Measurements from ENCODE around the gene NPHP3.
A peak's percentile ranks its signal among the peaks of the same experiment; 100 is the strongest.
"Not testable (repeated sequence)": the region's sequence is repeated elsewhere in the genome, so short reads cannot be mapped to it uniquely, and the experiment has no call there.

NPHP3 gene

DNA sequence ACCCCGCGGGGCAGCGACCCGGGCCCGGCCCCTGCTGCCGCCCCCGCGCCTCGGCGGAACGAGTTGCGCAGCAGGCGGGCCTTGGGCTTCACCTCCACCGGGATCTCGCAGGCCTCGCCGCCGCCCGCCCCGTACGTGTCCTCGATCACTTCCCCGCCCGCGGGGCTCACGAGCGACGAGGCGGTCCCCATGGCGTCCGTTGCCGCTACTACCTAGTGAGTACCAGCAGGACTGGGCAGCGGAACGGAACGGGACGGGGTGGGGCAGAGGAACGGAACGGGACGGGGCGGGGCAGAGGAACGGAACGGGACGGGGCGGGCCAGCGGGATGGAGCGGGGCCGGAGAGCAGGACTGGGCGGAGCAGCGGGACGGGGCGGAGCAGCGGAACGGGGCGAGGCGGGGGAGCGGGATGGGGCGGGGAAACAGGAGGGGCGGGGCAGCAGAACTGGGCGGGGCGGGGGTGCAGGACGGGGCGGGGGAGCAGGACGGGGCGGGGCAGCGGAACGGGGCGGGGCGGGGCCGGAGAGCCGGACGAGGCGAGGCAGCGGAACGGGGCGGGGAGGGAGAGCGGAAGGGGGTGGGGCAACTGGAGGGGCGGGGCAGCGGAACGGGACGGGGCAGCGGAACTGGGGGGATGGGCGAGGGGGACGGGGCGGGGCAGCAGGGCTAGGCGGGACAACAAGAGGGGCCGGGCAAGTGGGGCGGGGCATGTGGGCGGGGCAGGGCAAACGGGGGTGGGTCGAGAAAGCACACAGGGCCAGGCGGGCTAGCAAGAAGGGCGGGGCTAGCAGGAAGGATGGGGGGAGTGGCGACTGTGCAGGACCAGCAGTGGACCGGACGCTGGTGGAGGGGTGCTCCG lies at the start of gene NPHP3:
TSS of gene NPHP3 (minus strand) at position 245 of the 859 bp plus-strand sequence. CDS start at position 191, 54 bp downstream.
- Histone ChIP-seq H3K27me3 (ENCODE audit: control insufficient read depth, insufficient read depth, low read length) (no peaks in the 10 kb centered on the region), H3K4me3 (ENCODE audit: low read length) (peak within 1 kb of the TSS; percentile 68), H3K4me1 (ENCODE audit: control insufficient read depth, insufficient read depth, low read length) (peaks cover 8% of the 10 kb centered on the region), H3K9ac (ENCODE audit: low read length) (peak within 1 kb of the TSS; percentile 71), H3K36me3 (ENCODE audit: control insufficient read depth, insufficient read depth, low read length) (no peaks in the 10 kb centered on the region), H3K9me3 (ENCODE audit: control insufficient read depth, low read length) (no peaks in the 10 kb centered on the region)

- no peak overlapping the region for H3K4me3 ChIP-seq (ENCODE audit: low read length)
- no peak overlapping the region for H3K9ac ChIP-seq (ENCODE audit: low read length)
- H3K36me3 ChIP-seq (ENCODE audit: control insufficient read depth, insufficient read depth, low read length): no peaks in the 10 kb centered on the region
- no peaks in the 10 kb centered on the region for H3K4me1 ChIP-seq (ENCODE audit: control insufficient read depth, insufficient read depth, low read length)
- no peaks in the 10 kb centered on the region for H3K9me3 ChIP-seq (ENCODE audit: control insufficient read depth, low read length)
- no peaks in the 10 kb centered on the region for H3K27me3 ChIP-seq (ENCODE audit: control insufficient read depth, insufficient read depth, low read length)
These were observed 36.5 kb upstream of the NPHP3 start for GRCh38 chr3:132758740-132759139.

- H3K36me3 ChIP-seq (ENCODE audit: control insufficient read depth, insufficient read depth, low read length): no peaks in the 10 kb centered on the region
- H3K27me3 ChIP-seq (ENCODE audit: control insufficient read depth, insufficient read depth, low read length): no peaks in the 10 kb centered on the region
- H3K4me3 ChIP-seq (ENCODE audit: low read length): no peak overlapping the region
- H3K9ac ChIP-seq (ENCODE audit: low read length): no peak overlapping the region
- no peaks in the 10 kb centered on the region for H3K4me1 ChIP-seq (ENCODE audit: control insufficient read depth, insufficient read depth, low read length)
- H3K9me3 ChIP-seq (ENCODE audit: control insufficient read depth, low read length): no peaks in the 10 kb centered on the region
These were observed 34.0 kb upstream of the NPHP3 start for GRCh38 chr3:132756108-132756650.

GRCh38 chr3:132753946-132754345 lies 31.7 kb upstream of the NPHP3 start:
- Histone ChIP-seq H3K36me3 (ENCODE audit: control insufficient read depth, insufficient read depth, low read length) (no peaks in the 10 kb centered on the region), H3K4me3 (ENCODE audit: low read length) (no peak overlapping the region), H3K9ac (ENCODE audit: low read length) (no peak overlapping the region), H3K27me3 (ENCODE audit: control insufficient read depth, insufficient read depth, low read length) (no peaks in the 10 kb centered on the region), H3K4me1 (ENCODE audit: control insufficient read depth, insufficient read depth, low read length) (no peaks in the 10 kb centered on the region), H3K9me3 (ENCODE audit: control insufficient read depth, low read length) (no peaks in the 10 kb centered on the region)

DNA sequence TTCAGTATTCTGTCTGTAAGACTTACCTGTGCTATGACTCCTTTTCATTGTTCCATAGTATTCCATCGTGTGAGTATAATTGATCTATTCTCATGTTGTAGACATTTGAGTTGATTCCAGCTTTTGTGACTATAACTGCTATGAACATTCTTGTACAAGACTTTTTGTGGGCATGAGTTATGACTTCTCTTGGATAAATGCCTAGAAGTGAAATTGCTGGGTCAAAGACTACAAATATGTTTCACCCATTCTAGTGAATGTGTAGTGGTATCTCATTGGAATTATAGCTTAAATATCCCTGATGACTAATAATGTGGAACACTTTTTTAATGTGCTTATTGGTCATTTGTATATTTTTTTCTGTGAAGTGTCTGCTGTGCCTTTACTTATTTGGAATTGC lies 27.6 kb upstream of the NPHP3 start:
- no peaks in the 10 kb centered on the region for H3K36me3 ChIP-seq (ENCODE audit: control insufficient read depth, insufficient read depth, low read length)
- H3K4me3 ChIP-seq (ENCODE audit: low read length): no peak overlapping the region
- no peaks in the 10 kb centered on the region for H3K27me3 ChIP-seq (ENCODE audit: control insufficient read depth, insufficient read depth, low read length)
- H3K4me1 ChIP-seq (ENCODE audit: control insufficient read depth, insufficient read depth, low read length): peaks cover 4% of the 10 kb centered on the region
- H3K9me3 ChIP-seq (ENCODE audit: control insufficient read depth, low read length): no peaks in the 10 kb centered on the region
- no peak overlapping the region for H3K9ac ChIP-seq (ENCODE audit: low read length)

DNA sequence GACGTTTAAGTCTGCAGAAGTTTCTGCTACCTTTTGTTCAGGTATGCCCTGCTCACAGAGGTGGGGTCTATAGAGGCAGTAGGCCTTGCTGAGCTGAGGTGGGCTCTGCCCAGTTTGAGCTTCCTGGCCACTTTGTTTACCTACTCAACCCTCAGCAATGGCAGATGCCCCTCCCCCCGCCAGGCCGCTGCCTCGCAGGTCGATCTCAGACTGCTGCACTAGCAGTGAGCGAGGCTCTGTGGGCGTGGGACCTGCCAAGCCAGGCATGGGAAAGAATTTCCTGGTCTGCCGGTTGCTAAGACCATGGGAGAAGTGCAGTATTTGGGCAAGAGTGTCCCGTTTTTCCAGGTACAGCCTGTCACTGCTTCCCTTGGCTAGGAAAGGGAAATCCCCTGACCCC lies 24.5 kb upstream of the NPHP3 start:
- not testable (repeated sequence) for H3K36me3 ChIP-seq (ENCODE audit: control insufficient read depth, insufficient read depth, low read length); H3K9me3 ChIP-seq (ENCODE audit: control insufficient read depth, low read length); H3K27me3 ChIP-seq (ENCODE audit: control insufficient read depth, insufficient read depth, low read length)

GRCh38 chr3:132738314-132738713 lies 16.1 kb upstream of the NPHP3 start:
- H3K4me3 ChIP-seq (ENCODE audit: low read length): no peak overlapping the region
- no peaks in the 10 kb centered on the region for H3K9me3 ChIP-seq (ENCODE audit: control insufficient read depth, low read length)
- H3K36me3 ChIP-seq (ENCODE audit: control insufficient read depth, insufficient read depth, low read length): no peaks in the 10 kb centered on the region
- H3K9ac ChIP-seq (ENCODE audit: low read length): no peak overlapping the region
- H3K4me1 ChIP-seq (ENCODE audit: control insufficient read depth, insufficient read depth, low read length): no peaks in the 10 kb centered on the region
- H3K27me3 ChIP-seq (ENCODE audit: control insufficient read depth, insufficient read depth, low read length): no peaks in the 10 kb centered on the region

More for the DNA sequence above, 24.5 kb upstream of the NPHP3 start:
- H3K4me1 ChIP-seq (ENCODE audit: control insufficient read depth, insufficient read depth, low read length); H3K4me3 ChIP-seq (ENCODE audit: low read length); H3K9ac ChIP-seq (ENCODE audit: low read length): not testable (repeated sequence)

DNA sequence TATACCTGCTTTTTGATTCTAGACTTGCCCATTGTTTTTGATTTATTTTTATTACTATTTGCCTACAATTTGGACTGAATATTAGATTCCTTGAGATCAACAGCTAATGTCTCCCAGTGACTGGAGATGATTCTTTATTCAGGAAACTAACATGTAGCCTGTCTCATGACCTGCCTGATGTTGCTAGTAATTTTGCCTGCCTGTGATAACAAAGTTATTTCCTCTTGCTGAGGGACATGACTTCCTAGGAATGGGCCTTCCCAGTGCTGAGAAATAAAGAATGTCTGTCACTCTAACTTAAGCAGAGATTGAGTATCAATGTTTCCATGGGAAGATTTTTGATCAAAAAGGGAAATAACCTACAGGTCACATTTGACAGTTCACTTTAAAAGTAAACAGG lies 13.4 kb upstream of the NPHP3 start:
- H3K4me3 ChIP-seq (ENCODE audit: low read length): no peak overlapping the region
- no peaks in the 10 kb centered on the region for H3K27me3 ChIP-seq (ENCODE audit: control insufficient read depth, insufficient read depth, low read length)
- H3K9me3 ChIP-seq (ENCODE audit: control insufficient read depth, low read length): no peaks in the 10 kb centered on the region
- no peak overlapping the region for H3K9ac ChIP-seq (ENCODE audit: low read length)
- H3K4me1 ChIP-seq (ENCODE audit: control insufficient read depth, insufficient read depth, low read length): peaks cover 5% of the 10 kb centered on the region
- no peaks in the 10 kb centered on the region for H3K36me3 ChIP-seq (ENCODE audit: control insufficient read depth, insufficient read depth, low read length)

GRCh38 chr3:132730891-132731580 lies 8.8 kb upstream of the NPHP3 start:
- H3K9me3 ChIP-seq (ENCODE audit: control insufficient read depth, low read length): no peaks in the 10 kb centered on the region

DNA sequence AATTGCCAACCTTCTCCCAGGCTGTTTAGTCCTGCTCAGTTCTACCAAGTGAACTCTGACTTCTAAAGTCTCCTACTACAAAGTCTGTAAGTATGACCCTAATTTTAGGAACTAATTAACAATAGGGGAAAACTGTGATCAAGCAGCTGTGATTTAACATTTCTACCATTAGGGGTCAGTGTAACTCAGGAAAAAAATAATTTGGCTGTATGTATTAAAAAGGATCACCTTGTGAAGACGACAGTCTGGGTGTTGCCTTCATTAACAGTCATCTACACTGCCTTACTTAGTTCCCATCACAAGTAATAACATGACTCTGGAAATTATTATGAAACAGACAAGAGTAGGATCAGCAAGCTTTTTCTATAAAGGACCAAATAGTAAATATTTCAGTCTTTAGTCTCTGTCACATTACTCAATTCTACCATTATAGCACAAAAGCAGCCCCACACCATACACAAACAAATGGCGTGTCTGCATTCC lies 4.2 kb upstream of the NPHP3 start:
- no peaks in the 10 kb centered on the region for H3K36me3 ChIP-seq (ENCODE audit: control insufficient read depth, insufficient read depth, low read length)
- H3K27me3 ChIP-seq (ENCODE audit: control insufficient read depth, insufficient read depth, low read length): no peaks in the 10 kb centered on the region

More at GRCh38 chr3:132730891-132731580, 8.8 kb upstream of the NPHP3 start:
- Histone ChIP-seq H3K27me3 (ENCODE audit: control insufficient read depth, insufficient read depth, low read length) (no peaks in the 10 kb centered on the region), H3K36me3 (ENCODE audit: control insufficient read depth, insufficient read depth, low read length) (no peaks in the 10 kb centered on the region), H3K4me1 (ENCODE audit: control insufficient read depth, insufficient read depth, low read length) (peaks cover 5% of the 10 kb centered on the region), H3K9ac (ENCODE audit: low read length) (no peak overlapping the region), H3K4me3 (ENCODE audit: low read length) (no peak overlapping the region)

GRCh38 chr3:132723024-132723950 lies 1.1 kb upstream of the NPHP3 start:
- Histone ChIP-seq H3K9ac (ENCODE audit: low read length) (peak overlapping the region; percentile 56), H3K27me3 (ENCODE audit: control insufficient read depth, insufficient read depth, low read length) (no peaks in the 10 kb centered on the region), H3K4me3 (ENCODE audit: low read length) (peak overlapping the region; percentile 64), H3K4me1 (ENCODE audit: control insufficient read depth, insufficient read depth, low read length) (peaks cover 8% of the 10 kb centered on the region), H3K36me3 (ENCODE audit: control insufficient read depth, insufficient read depth, low read length) (no peaks in the 10 kb centered on the region), H3K9me3 (ENCODE audit: control insufficient read depth, low read length) (no peaks in the 10 kb centered on the region)

More for the DNA sequence above, 4.2 kb upstream of the NPHP3 start:
- no peak overlapping the region for H3K9ac ChIP-seq (ENCODE audit: low read length)
- no peaks in the 10 kb centered on the region for H3K9me3 ChIP-seq (ENCODE audit: control insufficient read depth, low read length)
- H3K4me1 ChIP-seq (ENCODE audit: control insufficient read depth, insufficient read depth, low read length): peaks cover 5% of the 10 kb centered on the region
- no peak overlapping the region for H3K4me3 ChIP-seq (ENCODE audit: low read length)

Measured in mucosa of stomach (tissue), 1 donor.